GM12872 (cell line): ENCODE results near the gene TMEM167A.

Experiments used
- CTCF ChIP-seq: IDR thresholded peaks from 3 replicates; pipeline ENCODE4 v1.5.1; 2011; ENCODE audit warnings: low read depth, mild to moderate bottlenecking, low read length, moderate library complexity; ENCODE audit not compliant: insufficient read depth

Gene TMEM167A

GRCh38 chr5:83034036-83034435 is 43.2 kb downstream of the TMEM167A start:
- TF ChIP-seq CTCF, result no peak

GRCh38 chr5:83031381-83031780 is 45.8 kb downstream of the TMEM167A start:
- TF ChIP-seq CTCF, result no peak

- TF ChIP-seq CTCF, result no peak
Observed at GRCh38 chr5:83029912-83030311, 47.3 kb downstream of the TMEM167A start.

GRCh38 chr5:83026930-83027687 is 50.1 kb downstream of the TMEM167A start:
- TF ChIP-seq CTCF, result no peak

GRCh38 chr5:83026516-83026915 is 50.7 kb downstream of the TMEM167A start:
- TF ChIP-seq CTCF, result no peak

GRCh38 chr5:83025690-83026478 is 51.3 kb downstream of the TMEM167A start:
- no peak for TF ChIP-seq CTCF

GRCh38 chr5:83022334-83022733 is 54.9 kb downstream of the TMEM167A start:
- no peak for TF ChIP-seq CTCF
